Small intestine (tissue), 7 donors: Measurements from ENCODE around the gene SEMA5B. TPM values are rescaled to one million over a fixed set of nuclear protein-coding genes. Genes with fewer than 3 reads are reported as not detected.
A peak's percentile ranks its signal among the peaks of the same experiment; 100 is the strongest.

Experiments used
- DNase-seq, 2 donors: peaks; one replicate each; pipeline versions ENCODE4 v3.0.0 to v3.0.0-alpha.2; 2013
- FAIRE-seq: peaks from 2 replicates; lab custom pipeline; 2012; peaks lifted over from hg19 to GRCh38; lab: Jason Lieb, UNC
- H3K27ac ChIP-seq, 3 donors: one replicate each; pipeline ENCODE4 v1.5.1; 2013; ENCODE audit warnings: low read length in 2 of 3, mild to moderate bottlenecking in 2 of 3, control low read depth in 1 of 3, inconsistent platforms in 1 of 3, low read depth in 1 of 3, moderate library complexity in 1 of 3
- H3K27me3 ChIP-seq, 3 donors: one replicate each; pipeline ENCODE4 v1.6.1; 2013; ENCODE audit warnings: low read length in 3 of 3, inconsistent platforms in 1 of 3; ENCODE audit not compliant: control insufficient read depth in 3 of 3, insufficient read depth in 3 of 3
- H3K36me3 ChIP-seq, 3 donors: one replicate each; pipeline ENCODE4 v1.6.1; 2013; ENCODE audit warnings: low read length in 3 of 3, inconsistent platforms in 1 of 3, low read depth in 1 of 3, mild to moderate bottlenecking in 1 of 3, moderate library complexity in 1 of 3; ENCODE audit not compliant: control insufficient read depth in 3 of 3, insufficient read depth in 2 of 3
- H3K4me1 ChIP-seq, 3 donors: one replicate each; pipeline ENCODE4 v1.6.1; 2013; ENCODE audit warnings: low read length in 2 of 3, inconsistent platforms in 1 of 3, low read depth in 1 of 3, mild to moderate bottlenecking in 1 of 3, moderate library complexity in 1 of 3; ENCODE audit not compliant: control insufficient read depth in 3 of 3, insufficient read depth in 2 of 3
- H3K4me3 ChIP-seq, 3 donors: one replicate each; pipeline ENCODE4 v1.5.1; 2013; ENCODE audit warnings: low read length in 3 of 3, control low read depth in 1 of 3, inconsistent platforms in 1 of 3, low read depth in 1 of 3, mild to moderate bottlenecking in 1 of 3, moderate library complexity in 1 of 3
- H3K9me3 ChIP-seq, 2 donors: one replicate each; pipeline ENCODE4 v1.6.1; 2013; ENCODE audit warnings: low read depth in 1 of 2, low read length in 1 of 2; ENCODE audit not compliant: control insufficient read depth in 2 of 2, insufficient read depth in 1 of 2
- WGBS, 3 donors: extraction: QIAGEN DNeasy Blood & Tissue Kit; methylation state at CpG; one replicate each; pipeline ENCODE4 v1.1.7; 2013; 5-methylcytosine and 5-hydroxymethylcytosine counted together
- polyA plus RNA-seq, 4 donors: library from polyadenylated mRNA; stranded (reverse) in 3 of 4; unstranded in 1 of 4; fragments of 200-250 nt in 3 of 4; fragments of 120-200 nt in 1 of 4; gene quantifications; one replicate each; pipeline versions ENCODE4 v1.2.1 to v1.2.3, GENCODE V29; 2013
- donor health status: healthy with polysubstance abuse.
- donor health status: control.
- donor health status: control.
- donor health status: Bipolar disorder and iron deficiency.
- donor health status: healthy.

SEMA5B gene
- polyA plus RNA-seq, 4 donors: 0.75 to 4.0 (median 1.9) TPM; not detected in 1

- Histone ChIP-seq H3K27ac (no peak overlapping the region), H3K36me3 (no peaks in the 10 kb centered on the region), H3K4me1 (no peaks in the 10 kb centered on the region), H3K4me3 (no peak overlapping the region), H3K9me3 (no peaks in the 10 kb centered on the region), H3K27me3 (no peaks in the 10 kb centered on the region)
- DNase-seq (no peak), FAIRE-seq (no peak)
Measured at GRCh38 chr3:123038751-123039150, 11.2 kb upstream of the SEMA5B start.

- WGBS, 3 donors: 62 to 85% (median 66%) methylated on average over 5 of the region's 5 CpGs
- DNase-seq: no peak
- Histone ChIP-seq H3K27ac (no peak overlapping the region), H3K4me1 (no peaks in the 10 kb centered on the region), H3K4me3 (no peak overlapping the region), H3K36me3 (no peaks in the 10 kb centered on the region), H3K9me3 (no peaks in the 10 kb centered on the region), H3K27me3 (peaks cover 0 to 4% (median 0%) of the 10 kb centered on the region in 3 donors)
- no peak for FAIRE-seq
Measured at GRCh38 chr3:123037015-123037375, 9.4 kb upstream of the SEMA5B start.

DNA sequence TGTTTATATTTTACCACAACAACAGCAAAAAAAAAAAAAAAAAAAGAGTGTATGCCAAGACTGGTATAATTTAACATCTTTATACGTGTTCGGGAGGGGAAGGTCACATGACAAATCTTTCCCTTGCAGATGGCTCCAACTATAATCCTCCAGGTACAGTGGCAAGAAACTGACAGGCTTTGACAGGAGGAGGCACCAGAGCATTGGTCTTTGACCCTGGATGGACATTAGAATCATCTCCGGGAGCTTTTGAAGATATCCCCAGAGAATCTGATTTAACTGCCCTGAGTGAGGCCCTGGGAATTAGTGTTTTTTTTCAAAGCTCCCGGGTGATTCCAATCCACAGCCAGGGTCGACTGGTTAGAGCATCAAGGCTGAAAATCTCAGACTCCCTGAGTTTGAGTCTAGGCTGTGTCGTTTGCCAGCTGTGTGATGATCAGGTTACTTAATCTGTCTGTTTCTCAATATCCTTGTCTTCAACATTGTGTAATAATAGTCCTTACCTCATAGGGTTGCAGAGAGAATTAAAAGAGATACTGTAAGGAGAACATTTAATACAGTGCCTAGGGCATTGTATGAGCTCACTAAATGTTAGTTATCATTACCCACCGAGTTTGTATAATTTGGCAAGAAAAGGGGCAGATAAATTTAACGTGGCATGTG, 8.9 kb upstream of the SEMA5B start:
- no peaks in the 10 kb centered on the region for H3K36me3 ChIP-seq
- no peaks in the 10 kb centered on the region for H3K4me1 ChIP-seq
- WGBS, 3 donors: 55 to 64% (median 59%) methylated on average over 8 of the region's 8 CpGs
- no peak for FAIRE-seq
- no peak overlapping the region for H3K4me3 ChIP-seq
- DNase-seq: peak in 1 of 2 donors; percentile 11
- H3K9me3 ChIP-seq: no peaks in the 10 kb centered on the region
- H3K27ac ChIP-seq: no peak overlapping the region
- peaks cover 0 to 8% (median 0%) of the 10 kb centered on the region in 3 donors for H3K27me3 ChIP-seq

DNA sequence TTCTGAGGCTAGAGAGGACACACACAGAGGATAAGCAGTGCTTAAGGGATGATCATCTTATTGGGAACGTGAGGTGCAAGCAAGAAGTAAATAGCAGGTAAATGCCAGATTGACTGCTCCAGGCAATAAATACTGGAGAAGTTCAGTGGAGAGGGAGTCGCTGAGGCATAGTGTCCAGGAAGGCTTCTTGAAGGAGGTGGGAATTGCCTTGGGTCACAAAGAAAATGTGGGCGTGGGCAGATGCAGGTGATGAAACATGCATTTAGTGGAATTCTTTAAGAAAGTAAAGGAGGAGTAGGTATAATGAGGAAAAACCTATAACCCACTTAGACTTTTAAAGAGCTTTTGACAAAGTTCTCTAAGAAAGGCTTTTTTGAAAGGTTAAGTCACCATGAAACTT, 7.4 kb upstream of the SEMA5B start:
- 84 to 88% (median 86%) methylated on average over 3 of the region's 3 CpGs for WGBS, 3 donors
- FAIRE-seq: no peak

GRCh38 chr3:123034120-123034519, 6.6 kb upstream of the SEMA5B start:
- 78 to 85% (median 79%) methylated on average over 5 of the region's 5 CpGs for WGBS, 3 donors
- H3K27me3 ChIP-seq: peaks cover 0 to 30% (median 8%) of the 10 kb centered on the region in 3 donors
- FAIRE-seq: no peak

More for the DNA sequence above, 7.4 kb upstream of the SEMA5B start:
- Histone ChIP-seq H3K27ac (no peak overlapping the region), H3K9me3 (no peaks in the 10 kb centered on the region), H3K4me1 (no peaks in the 10 kb centered on the region), H3K27me3 (peaks cover 0 to 21% (median 2%) of the 10 kb centered on the region in 3 donors), H3K36me3 (no peaks in the 10 kb centered on the region), H3K4me3 (no peak overlapping the region)
- no peak for DNase-seq

GRCh38 chr3:123032057-123032456, 4.5 kb upstream of the SEMA5B start:
- no peak for FAIRE-seq
- 45 to 66% (median 49%) methylated on average over 3 of the region's 3 CpGs for WGBS, 3 donors

More at GRCh38 chr3:123034120-123034519, 6.6 kb upstream of the SEMA5B start:
- H3K4me3 ChIP-seq: no peak overlapping the region
- H3K27ac ChIP-seq: no peak overlapping the region
- H3K9me3 ChIP-seq: no peaks in the 10 kb centered on the region
- DNase-seq: no peak
- no peaks in the 10 kb centered on the region for H3K4me1 ChIP-seq
- H3K36me3 ChIP-seq: no peaks in the 10 kb centered on the region

GRCh38 chr3:123031051-123031450, 3.5 kb upstream of the SEMA5B start:
- H3K27me3 ChIP-seq: peaks cover 0 to 57% (median 21%) of the 10 kb centered on the region in 3 donors
- 76 to 84% (median 78%) methylated on average over 4 of the region's 4 CpGs for whole genome bisulfite sequencing, 3 donors
- H3K4me1 ChIP-seq: peaks cover 0 to 19% (median 6%) of the 10 kb centered on the region in 3 donors
- no peaks in the 10 kb centered on the region for H3K9me3 ChIP-seq
- no peak overlapping the region for H3K27ac ChIP-seq
- H3K4me3 ChIP-seq: no peak overlapping the region
- FAIRE-seq: no peak
- DNase-seq: no peak
- no peaks in the 10 kb centered on the region for H3K36me3 ChIP-seq

More at GRCh38 chr3:123032057-123032456, 4.5 kb upstream of the SEMA5B start:
- no peak overlapping the region for H3K27ac ChIP-seq
- H3K4me3 ChIP-seq: no peak overlapping the region
- peaks cover 0 to 48% (median 13%) of the 10 kb centered on the region in 3 donors for H3K27me3 ChIP-seq
- H3K36me3 ChIP-seq: no peaks in the 10 kb centered on the region
- H3K9me3 ChIP-seq: no peaks in the 10 kb centered on the region
- no peak for DNase-seq
- peaks cover 0 to 13% (median 2%) of the 10 kb centered on the region in 3 donors for H3K4me1 ChIP-seq

DNA sequence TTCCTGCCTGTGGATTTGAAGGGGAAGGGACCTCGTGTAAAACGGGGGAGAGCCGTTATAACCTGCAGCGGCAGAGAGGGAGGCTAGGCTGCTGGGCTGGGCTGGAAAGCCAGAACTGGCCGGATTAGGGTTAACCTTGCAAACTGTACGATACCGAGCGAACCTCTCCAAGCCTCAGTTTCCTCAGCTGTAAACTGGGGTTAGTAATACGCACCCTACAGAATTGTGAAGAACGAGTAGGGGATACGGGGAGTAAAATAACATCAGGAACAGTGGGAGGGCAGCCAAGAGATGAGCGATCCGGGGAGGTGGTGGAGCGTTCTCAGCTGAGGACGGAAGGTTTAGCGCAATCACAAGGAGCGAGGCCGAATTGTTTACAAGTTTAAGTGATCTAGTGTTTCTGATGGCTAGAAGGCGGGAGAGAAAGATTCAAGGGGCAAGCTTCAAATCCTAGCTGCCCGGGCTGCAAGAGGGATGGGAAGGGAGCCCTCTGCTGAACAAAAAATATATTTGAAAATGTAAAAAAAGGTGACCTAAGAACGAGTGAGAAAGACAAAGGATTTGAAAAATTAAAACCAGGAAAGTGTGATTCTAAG, 768 bp upstream of the SEMA5B start:
- H3K9me3 ChIP-seq: no peaks in the 10 kb centered on the region
- 1 to 3% (median 2%) methylated on average over 21 of the region's 21 CpGs for WGBS, 3 donors
- DNase-seq (peak; percentile 24 to 63), FAIRE-seq (no peak)
- peaks cover 0 to 19% (median 6%) of the 10 kb centered on the region in 3 donors for H3K4me1 ChIP-seq
- H3K27ac ChIP-seq: no peak overlapping the region
- H3K27me3 ChIP-seq: peaks cover 0 to 83% (median 30%) of the 10 kb centered on the region in 3 donors
- H3K4me3 ChIP-seq: peak overlapping the region in 2 of 3 donors; percentile 35 to 45
- H3K36me3 ChIP-seq: no peaks in the 10 kb centered on the region
